NCI-H1105 treated with DMSO at 0.1 percent for 48 hours (cell line): ENCODE results near the gene RUNDC1.
"Not testable (repeated sequence)": the region's sequence is repeated elsewhere in the genome, so short reads cannot be mapped to it uniquely, and the experiment has no call there.

Experiments used
- DNase-seq: peaks from one replicate; lab custom pipeline; 2025; lab: John Stamatoyannopoulos, UW

The RUNDC1 gene

GRCh38 chr17:42991471-42991870, 11.1 kb downstream of the RUNDC1 start:
- DNase-seq = no peak

GRCh38 chr17:42992872-42993271, 12.5 kb downstream of the RUNDC1 start:
- DNase-seq = no peak

GRCh38 chr17:42993913-42994312, 13.5 kb downstream of the RUNDC1 start:
- not testable (repeated sequence) for DNase-seq

GRCh38 chr17:42997390-42997983, 17.1 kb downstream of the RUNDC1 start:
- peak; percentile 11 for DNase-seq

- peak; percentile 98 for DNase-seq
Measured at GRCh38 chr17:42997984-42998938, 17.9 kb downstream of the RUNDC1 start, which contains the start of gene RPL27. TSS of gene RPL27 (plus strand) at chr17:42998419. CDS start at chr17:42998751, 332 bp downstream.

- no peak for DNase-seq
Measured at GRCh38 chr17:42999003-42999525, 18.7 kb downstream of the RUNDC1 start.

- not testable (repeated sequence) for DNase-seq
Measured at GRCh38 chr17:43000894-43001293, 20.5 kb downstream of the RUNDC1 start.

GRCh38 chr17:43003542-43004172, 23.3 kb downstream of the RUNDC1 start:
- DNase-seq = no peak

GRCh38 chr17:43006639-43007551, 26.5 kb downstream of the RUNDC1 start, which contains the start of gene IFI35:
TSS of gene IFI35 (plus strand) at chr17:43006784. CDS start at chr17:43006948, 164 bp downstream.
- DNase-seq = no peak

GRCh38 chr17:43010667-43011308, 30.4 kb downstream of the RUNDC1 start:
- no peak for DNase-seq

- no peak for DNase-seq
Measured at GRCh38 chr17:43011728-43012472, 31.5 kb downstream of the RUNDC1 start.

GRCh38 chr17:43013296-43013695, 32.9 kb downstream of the RUNDC1 start:
- no peak for DNase-seq

GRCh38 chr17:43014020-43014648, 33.8 kb downstream of the RUNDC1 start:
- DNase-seq = no peak

GRCh38 chr17:43014649-43015542, 34.5 kb downstream of the RUNDC1 start:
- DNase-seq = no peak

- no peak for DNase-seq
Measured at GRCh38 chr17:43015579-43015978, 35.2 kb downstream of the RUNDC1 start.

- DNase-seq = no peak
Measured at GRCh38 chr17:43016216-43016615, 35.9 kb downstream of the RUNDC1 start.

- DNase-seq = peak; percentile 40
Measured at GRCh38 chr17:43018008-43018853, 37.9 kb downstream of the RUNDC1 start.
